WTC11 (cell line): ENCODE results near the gene TFAP2B. TPM values are rescaled to one million over a fixed set of nuclear protein-coding genes. Genes with fewer than 3 reads are reported as not detected.

Experiments
- ATAC-seq: fragments of 200-7000 bp; cut with Tn5 transposase; 2 replicates; pipeline ENCODE4 v1.10.0; 2021; ENCODE audit warnings: mild to moderate bottlenecking, moderate library complexity
- CTCF ChIA-PET: fragments of 300-600 bp; sonication (Branson Sonifier 250); formaldehyde crosslinking; loops from one replicate; lab custom pipeline; 2021; ENCODE audit warnings: antibody characterized with exemption; lab: Charles Lee
- POLR2A ChIA-PET: fragments of 350-600 bp; sonication (Branson Sonifier 250); formaldehyde crosslinking; loops from one replicate; lab custom pipeline; 2021; ENCODE audit warnings: antibody characterized with exemption; lab: Charles Lee
- DNase-seq: peaks from one replicate; pipeline ENCODE4 v3.0.0; 2021; ENCODE audit warnings: low spot score
- H3K27ac Mint-ChIP-seq: 2 replicates; pipeline ENCODE4 v1.8.0; 2021; ENCODE audit warnings: mixed read lengths
- H3K27me3 Mint-ChIP-seq: 2 replicates; pipeline ENCODE4 v1.8.0; 2021; ENCODE audit warnings: low read depth, mild to moderate bottlenecking, moderate library complexity, mixed read lengths
- H3K36me3 Mint-ChIP-seq: 2 replicates; pipeline ENCODE4 v1.8.0; 2021; ENCODE audit warnings: mixed read lengths
- H3K4me1 Mint-ChIP-seq: 2 replicates; pipeline ENCODE4 v1.8.0; 2022; ENCODE audit warnings: mixed read lengths
- H3K4me3 Mint-ChIP-seq: 2 replicates; pipeline ENCODE4 v1.8.0; 2021; ENCODE audit warnings: mild to moderate bottlenecking, moderate library complexity, mixed read lengths
- H3K9me3 Mint-ChIP-seq: 2 replicates; pipeline ENCODE4 v1.8.0; 2021; ENCODE audit warnings: mixed read lengths
- AR ChIP-seq: fragments of 250-450 bp; sonication (Bioruptor Pico); IDR thresholded peaks from 2 replicates; pipeline ENCODE4 v1.9.0; 2021; ENCODE audit warnings: mild to moderate bottlenecking
- ATF1 ChIP-seq: sonication (generic); formaldehyde crosslinking; IDR thresholded peaks from 2 replicates; pipeline ENCODE4 v1.8.1; 2023; ENCODE audit warnings: mild to moderate bottlenecking, moderate library complexity, missing genetic modification reagents
- ATF3 ChIP-seq: sonication (generic); formaldehyde crosslinking; conservative IDR thresholded peaks from 2 replicates; pipeline ENCODE4 v1.8.1; 2022; ENCODE audit warnings: mild to moderate bottlenecking, missing genetic modification reagents
- ATF6 ChIP-seq: sonication (generic); formaldehyde crosslinking; IDR thresholded peaks from 2 replicates; pipeline ENCODE4 v1.8.1; 2023; ENCODE audit warnings: mild to moderate bottlenecking, missing genetic modification reagents
- E2F1 ChIP-seq: sonication (generic); formaldehyde crosslinking; IDR thresholded peaks from 2 replicates; pipeline ENCODE4 v1.8.0; 2022; ENCODE audit warnings: mild to moderate bottlenecking, missing genetic modification reagents
- ELF4 ChIP-seq: sonication (generic); formaldehyde crosslinking; IDR thresholded peaks from 2 replicates; pipeline ENCODE4 v1.8.1; 2022; ENCODE audit warnings: low read depth, mild to moderate bottlenecking, moderate library complexity, missing genetic modification reagents
- ERG ChIP-seq: fragments of 250-450 bp; sonication (Bioruptor Pico); IDR thresholded peaks from 2 replicates; pipeline ENCODE4 v1.8.0; 2021; ENCODE audit warnings: mild to moderate bottlenecking
- FOXJ3 ChIP-seq: sonication (generic); formaldehyde crosslinking; IDR thresholded peaks from 2 replicates; pipeline ENCODE4 v1.9.0; 2021; ENCODE audit warnings: missing genetic modification reagents, mild to moderate bottlenecking, borderline replicate concordance
- FOXP1 ChIP-seq: sonication (generic); formaldehyde crosslinking; IDR thresholded peaks from 2 replicates; pipeline ENCODE4 v1.8.0; 2022; ENCODE audit warnings: missing genetic modification reagents, mild to moderate bottlenecking, moderate library complexity, borderline replicate concordance
- HMGA2 ChIP-seq: fragments of 250-450 bp; sonication (Bioruptor Pico); IDR thresholded peaks from 2 replicates; pipeline ENCODE4 v1.4.0; 2021; ENCODE audit warnings: mild to moderate bottlenecking, moderate library complexity
- IRF1 ChIP-seq: sonication (generic); formaldehyde crosslinking; IDR thresholded peaks from 2 replicates; pipeline ENCODE4 v1.8.0; 2023; ENCODE audit warnings: missing genetic modification reagents
- IRF2 ChIP-seq: sonication (generic); formaldehyde crosslinking; IDR thresholded peaks from 2 replicates; pipeline ENCODE4 v1.8.0; 2022; ENCODE audit warnings: low read depth, missing genetic modification reagents, borderline replicate concordance
- MXD4 ChIP-seq: fragments of 250-450 bp; sonication (Bioruptor Pico); IDR thresholded peaks from 2 replicates; pipeline ENCODE4 v1.8.0; 2021; ENCODE audit warnings: mild to moderate bottlenecking, moderate library complexity, borderline replicate concordance
- MYBL2 ChIP-seq: sonication (generic); formaldehyde crosslinking; IDR thresholded peaks from 2 replicates; pipeline ENCODE4 v1.8.1; 2023; ENCODE audit warnings: mild to moderate bottlenecking, moderate library complexity, missing genetic modification reagents
- NFYB ChIP-seq: sonication (generic); formaldehyde crosslinking; conservative IDR thresholded peaks from 2 replicates; pipeline ENCODE4 v1.8.0; 2022; ENCODE audit warnings: low read depth, missing genetic modification reagents
- NR2C2 ChIP-seq: sonication (generic); formaldehyde crosslinking; IDR thresholded peaks from 2 replicates; pipeline ENCODE4 v1.8.0; 2022; ENCODE audit warnings: mild to moderate bottlenecking, missing genetic modification reagents
- OVOL2 ChIP-seq: fragments of 250-450 bp; sonication (Bioruptor Pico); IDR thresholded peaks from 2 replicates; pipeline ENCODE4 v1.9.0; 2021; ENCODE audit warnings: mild to moderate bottlenecking, borderline replicate concordance
- TCF7 ChIP-seq: sonication (generic); formaldehyde crosslinking; IDR thresholded peaks from 2 replicates; pipeline ENCODE4 v1.8.0; 2022; ENCODE audit warnings: mild to moderate bottlenecking, low read depth, missing genetic modification reagents, moderate library complexity
- TEAD4 ChIP-seq: sonication (generic); formaldehyde crosslinking; IDR thresholded peaks from 2 replicates; pipeline ENCODE4 v1.8.0; 2022; ENCODE audit warnings: mild to moderate bottlenecking, missing genetic modification reagents
- USF2 ChIP-seq: sonication (generic); formaldehyde crosslinking; IDR thresholded peaks from 2 replicates; pipeline ENCODE4 v1.8.1; 2023; ENCODE audit warnings: mild to moderate bottlenecking, missing genetic modification reagents, moderate library complexity
- ZNF121 ChIP-seq: sonication (generic); formaldehyde crosslinking; IDR thresholded peaks from 2 replicates; pipeline ENCODE4 v1.8.0; 2023; ENCODE audit warnings: missing genetic modification reagents
- ZNF219 ChIP-seq: sonication (generic); formaldehyde crosslinking; IDR thresholded peaks from 2 replicates; pipeline ENCODE4 v1.8.0; 2023; ENCODE audit warnings: missing genetic modification reagents, mild to moderate bottlenecking, borderline replicate concordance
- ZNF416 ChIP-seq: fragments of 250-450 bp; sonication (Bioruptor Pico); IDR thresholded peaks from 2 replicates; pipeline ENCODE4 v1.9.0; 2021; ENCODE audit warnings: mild to moderate bottlenecking, inconsistent platforms
- ZNF671 ChIP-seq: fragments of 250-450 bp; sonication (Bioruptor Pico); IDR thresholded peaks from 2 replicates; pipeline ENCODE4 v1.8.0; 2021; ENCODE audit warnings: mild to moderate bottlenecking
- ZSCAN18 ChIP-seq: fragments of 250-450 bp; sonication (Bioruptor Pico); IDR thresholded peaks from 2 replicates; pipeline ENCODE4 v2.1.2; 2022; ENCODE audit warnings: mild to moderate bottlenecking, moderate library complexity
- total RNA-seq: library from RNA; stranded (reverse); gene quantifications from 3 replicates; pipeline ENCODE4 v1.2.3, GENCODE V29; 2021

Gene TFAP2B
- total RNA-seq, 1 experiment from 2014 or later, result not detected

GRCh38 chr6:50820869-50821264, 2.2 kb downstream of the TFAP2B start (continued):
- TF ChIP-seq FOXP1 (no peak), ELF4 (CRISPR knock-in tag) (no peak), FOXJ3 (CRISPR knock-in tag) (no peak), ZSCAN18 (no peak), ATF6 (CRISPR knock-in tag) (no peak), ATF3 (CRISPR knock-in tag) (no peak), TCF7 (CRISPR knock-in tag) (no peak), NFYB (no peak), IRF1 (CRISPR knock-in tag) (no peak)

- Mint-ChIP-seq H3K27ac (no peak overlapping the region), H3K9me3 (no peaks in the 10 kb centered on the region), H3K4me1 (peaks cover 84% of the 10 kb centered on the region), H3K4me3 (peak overlapping the region; percentile 20), H3K27me3 (peaks cover 100% of the 10 kb centered on the region), H3K36me3 (no peaks in the 10 kb centered on the region)
- DNase-seq (no peak), ATAC-seq (no peak)
- TF ChIP-seq IRF2 (CRISPR knock-in tag) (no peak), USF2 (CRISPR knock-in tag) (no peak), ZNF219 (no peak)
- ChIA-PET CTCF (no interaction called here), POLR2A (no interaction called here)
These were observed 2.9 kb downstream of the TFAP2B start for GRCh38 chr6:50821441-50822077.

- no peaks in the 10 kb centered on the region for H3K36me3 Mint-ChIP-seq
- peaks cover 86% of the 10 kb centered on the region for H3K4me1 Mint-ChIP-seq
- POLR2A ChIA-PET, result no interaction called here
- peaks cover 100% of the 10 kb centered on the region for H3K27me3 Mint-ChIP-seq
- ATAC-seq (no peak), DNase-seq (no peak)
- CTCF ChIA-PET, result no interaction called here
- no peak overlapping the region for H3K27ac Mint-ChIP-seq
- H3K9me3 Mint-ChIP-seq, result no peaks in the 10 kb centered on the region
- TF ChIP-seq ATF1 (CRISPR knock-in tag) (no peak), ZNF416 (CRISPR knock-in tag) (no peak), TEAD4 (CRISPR knock-in tag) (no peak), MYBL2 (CRISPR knock-in tag) (no peak), AR (CRISPR knock-in tag) (no peak), ZNF671 (CRISPR knock-in tag) (no peak), ZNF121 (no peak), NR2C2 (CRISPR knock-in tag) (no peak), MXD4 (no peak), E2F1 (CRISPR knock-in tag) (no peak), OVOL2 (CRISPR knock-in tag) (no peak), HMGA2 (no peak), ERG (no peak)
- peak overlapping the region; percentile 34 for H3K4me3 Mint-ChIP-seq
These were observed 3.4 kb downstream of the TFAP2B start for GRCh38 chr6:50822078-50822476.
